ENCODE data around the gene GUCY2C. TPM values are rescaled to one million over a fixed set of nuclear protein-coding genes. Genes with fewer than 3 reads are reported as not detected.

GUCY2C gene
- total and polyA plus RNA-seq, 10 of the 15 experiments (the other 5 are each of a cell fraction or from before 2014, with no cell fraction given): 0.08 to 0.60 (median 0.17) TPM

DNA sequence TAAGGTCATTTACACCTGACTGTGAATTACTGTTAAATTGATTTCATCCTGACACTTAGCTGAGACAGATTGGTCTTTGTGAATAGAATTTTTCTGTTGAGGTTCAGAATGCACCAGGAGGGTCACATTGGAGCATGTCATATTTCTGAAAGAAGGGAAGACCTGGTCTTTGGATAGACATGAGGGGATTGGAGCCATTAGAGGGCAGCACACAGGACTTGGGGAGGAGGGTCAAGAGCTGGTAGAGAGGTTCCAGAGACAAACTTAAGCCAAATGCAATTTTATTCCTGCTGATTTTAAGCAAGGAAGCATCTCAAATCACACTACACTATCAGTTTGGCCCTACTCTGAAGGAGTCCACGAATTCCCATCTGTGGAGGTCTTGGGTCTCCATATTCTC lies 41.1 kb downstream of the GUCY2C start:
- POLR2A ChIA-PET: no interaction called here
- no peak overlapping the region for H3K9ac ChIP-seq (ENCODE audit: control insufficient read depth, insufficient read depth, low read length)
- no peak overlapping the region for H3K4me3 ChIP-seq
- no peaks in the 10 kb centered on the region for H3K27me3 ChIP-seq (replicated peaks in 1 of 2; ENCODE audit: control insufficient read depth in 2 of 2, insufficient read depth in 2 of 2, low read length in 1 of 2)
- in situ Hi-C loops (cut with MboI): no loop called here
- no peak overlapping the region for H2AFZ ChIP-seq (ENCODE audit: control insufficient read depth, low read depth, low read length)
- DNase-seq (ENCODE audit: low read depth, low spot score) (no peak), FAIRE-seq (peak; percentile 84), ATAC-seq (no peak)
- no peaks in the 10 kb centered on the region; the same call in 2 of the 3 replicates for H3K9me3 ChIP-seq (replicated peaks; ENCODE audit: control insufficient read depth, insufficient read depth, low read length)
- intact Hi-C loops (cut with micrococcal nuclease; ENCODE audit: unreplicated experiment): no loop called here
- no TSS peak for BruUV-seq (replicated peaks)
- H3K27ac ChIP-seq (ENCODE audit: control insufficient read depth, insufficient read depth): no peak overlapping the region
- no peaks in the 10 kb centered on the region for H3K4me1 ChIP-seq (ENCODE audit: control insufficient read depth, insufficient read depth, low read length)
- RAD21 ChIA-PET (ENCODE audit: unreplicated experiment): interaction anchor here (1.0 kb wide), 1 partner anchor 417 kb away, joined by 3 read pairs; no protein-coding TSS in a partner anchor
- SMC1A ChIA-PET (ENCODE audit: uncharacterized antibody, unreplicated experiment): interaction anchor here (1.4 kb wide), 1 partner anchor 27 kb away, joined by 4 read pairs; no protein-coding TSS in a partner anchor
- no peaks in the 10 kb centered on the region for H3K36me3 ChIP-seq (ENCODE audit: control insufficient read depth in 2 of 2, insufficient read depth in 2 of 2, low read length in 1 of 2)
- no peaks in the 10 kb centered on the region for H3K79me2 ChIP-seq (ENCODE audit: control insufficient read depth, insufficient read depth, low read length)
- no peaks in the 10 kb centered on the region for H4K20me1 ChIP-seq (ENCODE audit: control insufficient read depth, insufficient read depth)
- WGBS (ENCODE audit: insufficient coverage, insufficient replicate concordance, low lambda C conversion rate, missing lambda C conversion rate): 9% methylated on average over 1 of the region's 1 CpG
- CTCF ChIA-PET: interaction anchor here (0.9 to 1.7 kb wide), 5 partner anchors 10 to 417 kb away, joined by 3 to 4 read pairs (median 3); no protein-coding TSS in a partner anchor
- TF ChIP-seq, protein P1, sequence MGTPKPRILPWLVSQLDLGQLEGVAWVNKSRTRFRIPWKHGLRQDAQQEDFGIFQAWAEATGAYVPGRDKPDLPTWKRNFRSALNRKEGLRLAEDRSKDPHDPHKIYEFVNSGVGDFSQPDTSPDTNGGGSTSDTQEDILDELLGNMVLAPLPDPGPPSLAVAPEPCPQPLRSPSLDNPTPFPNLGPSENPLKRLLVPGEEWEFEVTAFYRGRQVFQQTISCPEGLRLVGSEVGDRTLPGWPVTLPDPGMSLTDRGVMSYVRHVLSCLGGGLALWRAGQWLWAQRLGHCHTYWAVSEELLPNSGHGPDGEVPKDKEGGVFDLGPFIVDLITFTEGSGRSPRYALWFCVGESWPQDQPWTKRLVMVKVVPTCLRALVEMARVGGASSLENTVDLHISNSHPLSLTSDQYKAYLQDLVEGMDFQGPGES (IDR thresholded peaks at IDR 0.05): no peak
- TF ChIP-seq, protein P2, sequence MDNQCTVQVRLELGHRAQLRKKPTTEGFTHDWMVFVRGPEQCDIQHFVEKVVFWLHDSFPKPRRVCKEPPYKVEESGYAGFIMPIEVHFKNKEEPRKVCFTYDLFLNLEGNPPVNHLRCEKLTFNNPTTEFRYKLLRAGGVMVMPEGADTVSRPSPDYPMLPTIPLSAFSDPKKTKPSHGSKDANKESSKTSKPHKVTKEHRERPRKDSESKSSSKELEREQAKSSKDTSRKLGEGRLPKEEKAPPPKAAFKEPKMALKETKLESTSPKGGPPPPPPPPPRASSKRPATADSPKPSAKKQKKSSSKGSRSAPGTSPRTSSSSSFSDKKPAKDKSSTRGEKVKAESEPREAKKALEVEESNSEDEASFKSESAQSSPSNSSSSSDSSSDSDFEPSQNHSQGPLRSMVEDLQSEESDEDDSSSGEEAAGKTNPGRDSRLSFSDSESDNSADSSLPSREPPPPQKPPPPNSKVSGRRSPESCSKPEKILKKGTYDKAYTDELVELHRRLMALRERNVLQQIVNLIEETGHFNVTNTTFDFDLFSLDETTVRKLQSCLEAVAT (IDR thresholded peaks at IDR 0.05): no peak
- TF ChIP-seq BRCA1 (IDR thresholded peaks at IDR 0.05; ENCODE audit: low read depth, low read length) (no peak), IKZF1 (conservative IDR thresholded peaks at IDR 0.05) (no peak), JUND (IDR thresholded peaks at IDR 0.05; ENCODE audit: low read depth, low read length) (no peak), YY1 (IDR thresholded peaks at IDR 0.05; ENCODE audit: low read depth, low read length) (no peak), NR2C2 (IDR thresholded peaks at IDR 0.05; ENCODE audit: borderline replicate concordance, control insufficient read depth, insufficient read length, low read depth) (no peak), EZH2 (IDR thresholded peaks at IDR 0.05; ENCODE audit: borderline replicate concordance, control insufficient read depth, low read depth, low read length) (no peak), ATF7 (IDR thresholded peaks at IDR 0.05; ENCODE audit: low read depth) (no peak), RUNX3 (IDR thresholded peaks at IDR 0.05; ENCODE audit: low read length) (no peak), MEF2A (IDR thresholded peaks at IDR 0.05; ENCODE audit: insufficient read depth, low read depth, low read length) (no peak), RAD21 (IDR thresholded peaks at IDR 0.05; ENCODE audit: insufficient read depth, low read depth, low read length) (no peak), DPF2 (IDR thresholded peaks at IDR 0.05) (no peak), NBN (IDR thresholded peaks at IDR 0.05) (no peak), ZNF274 (IDR thresholded peaks at IDR 0.05; ENCODE audit: insufficient read depth, insufficient read length) (no peak), NFIC (IDR thresholded peaks at IDR 0.05; ENCODE audit: low read depth, low read length) (no peak), ESRRA (IDR thresholded peaks at IDR 0.05; ENCODE audit: low read length) (no peak), GATAD2B (conservative IDR thresholded peaks at IDR 0.05; ENCODE audit: low read depth) (no peak)
- TF ChIP-seq, protein P3, sequence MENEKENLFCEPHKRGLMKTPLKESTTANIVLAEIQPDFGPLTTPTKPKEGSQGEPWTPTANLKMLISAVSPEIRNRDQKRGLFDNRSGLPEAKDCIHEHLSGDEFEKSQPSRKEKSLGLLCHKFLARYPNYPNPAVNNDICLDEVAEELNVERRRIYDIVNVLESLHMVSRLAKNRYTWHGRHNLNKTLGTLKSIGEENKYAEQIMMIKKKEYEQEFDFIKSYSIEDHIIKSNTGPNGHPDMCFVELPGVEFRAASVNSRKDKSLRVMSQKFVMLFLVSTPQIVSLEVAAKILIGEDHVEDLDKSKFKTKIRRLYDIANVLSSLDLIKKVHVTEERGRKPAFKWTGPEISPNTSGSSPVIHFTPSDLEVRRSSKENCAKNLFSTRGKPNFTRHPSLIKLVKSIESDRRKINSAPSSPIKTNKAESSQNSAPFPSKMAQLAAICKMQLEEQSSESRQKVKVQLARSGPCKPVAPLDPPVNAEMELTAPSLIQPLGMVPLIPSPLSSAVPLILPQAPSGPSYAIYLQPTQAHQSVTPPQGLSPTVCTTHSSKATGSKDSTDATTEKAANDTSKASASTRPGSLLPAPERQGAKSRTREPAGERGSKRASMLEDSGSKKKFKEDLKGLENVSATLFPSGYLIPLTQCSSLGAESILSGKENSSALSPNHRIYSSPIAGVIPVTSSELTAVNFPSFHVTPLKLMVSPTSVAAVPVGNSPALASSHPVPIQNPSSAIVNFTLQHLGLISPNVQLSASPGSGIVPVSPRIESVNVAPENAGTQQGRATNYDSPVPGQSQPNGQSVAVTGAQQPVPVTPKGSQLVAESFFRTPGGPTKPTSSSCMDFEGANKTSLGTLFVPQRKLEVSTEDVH (IDR thresholded peaks at IDR 0.05; ENCODE audit: low read depth, partially characterized antibody): no peak
- TF ChIP-seq, protein P4, sequence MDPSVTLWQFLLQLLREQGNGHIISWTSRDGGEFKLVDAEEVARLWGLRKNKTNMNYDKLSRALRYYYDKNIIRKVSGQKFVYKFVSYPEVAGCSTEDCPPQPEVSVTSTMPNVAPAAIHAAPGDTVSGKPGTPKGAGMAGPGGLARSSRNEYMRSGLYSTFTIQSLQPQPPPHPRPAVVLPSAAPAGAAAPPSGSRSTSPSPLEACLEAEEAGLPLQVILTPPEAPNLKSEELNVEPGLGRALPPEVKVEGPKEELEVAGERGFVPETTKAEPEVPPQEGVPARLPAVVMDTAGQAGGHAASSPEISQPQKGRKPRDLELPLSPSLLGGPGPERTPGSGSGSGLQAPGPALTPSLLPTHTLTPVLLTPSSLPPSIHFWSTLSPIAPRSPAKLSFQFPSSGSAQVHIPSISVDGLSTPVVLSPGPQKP (IDR thresholded peaks at IDR 0.05; ENCODE audit: low read depth, low read length): no peak
- no peak overlapping the region for H3K4me2 ChIP-seq (ENCODE audit: control insufficient read depth, insufficient read depth)

Measured in GM12878 (cell line).